Measurements from ENCODE around the gene LARP7.
A peak's percentile ranks its signal among the peaks of the same experiment; 100 is the strongest.

LARP7 gene

GRCh38 chr4:112674376-112674775 lies 37.4 kb downstream of the LARP7 start:
- TF ChIP-seq GATA1 (IDR thresholded peaks at IDR 0.05; ENCODE audit: low read depth, low read length) (no peak), POLR2A (IDR thresholded peaks at IDR 0.05; ENCODE audit: low read length) (no peak)

DNA sequence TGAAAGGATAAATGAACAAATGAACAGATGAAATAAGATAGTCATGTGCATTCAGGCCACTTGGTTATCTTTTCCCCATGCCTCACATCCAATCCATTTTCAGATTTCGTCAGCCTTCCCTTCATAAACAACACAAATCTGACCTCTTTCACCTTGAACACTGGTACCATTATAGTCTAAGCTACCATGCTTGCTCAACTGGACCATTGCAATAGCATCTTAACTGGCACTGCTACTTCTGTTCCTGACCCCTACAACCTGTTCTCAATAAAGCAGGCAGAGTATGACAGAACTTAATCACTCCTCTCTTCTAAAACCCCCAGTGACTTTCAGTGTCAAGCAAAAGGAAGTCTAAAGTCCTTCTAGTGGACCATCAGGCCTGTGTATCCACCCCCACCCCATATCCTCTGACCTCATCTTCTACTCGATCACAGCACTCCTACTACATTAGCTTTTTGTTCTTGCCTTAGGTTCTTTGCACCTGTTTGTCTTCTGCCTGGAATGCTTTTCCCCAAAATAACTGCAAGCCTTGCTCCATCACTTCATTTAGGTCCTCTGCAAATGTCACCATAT lies 40.7 kb downstream of the LARP7 start:
- peak in 1 of 2 experiments; percentile 30 for DNase-seq
- TF ChIP-seq GATA1 (IDR thresholded peaks at IDR 0.05; ENCODE audit: low read depth, low read length) = no peak
- TF ChIP-seq POLR2A (IDR thresholded peaks at IDR 0.05; ENCODE audit: low read length) = no peak

More at GRCh38 chr4:112674376-112674775, 37.4 kb downstream of the LARP7 start:
- no peak for DNase-seq

DNA sequence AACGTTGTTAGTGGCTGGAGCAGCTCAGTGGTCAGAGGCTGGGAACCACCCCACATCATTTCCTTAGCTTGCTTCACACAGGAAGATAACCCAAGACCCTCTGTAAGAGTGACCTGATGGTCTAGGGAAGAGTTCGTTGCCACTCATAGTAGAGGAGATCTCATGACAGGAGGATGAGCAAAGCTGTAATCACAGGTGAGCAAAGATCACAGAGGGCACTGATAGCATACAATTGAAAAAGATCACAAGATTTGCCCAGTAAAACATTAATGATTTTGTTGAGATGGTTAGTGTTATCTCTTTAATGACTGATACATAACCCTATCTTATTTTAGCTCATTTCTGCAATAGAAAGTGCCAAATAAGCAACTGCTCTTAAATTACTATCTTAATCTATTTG lies 44.1 kb downstream of the LARP7 start:
- TF ChIP-seq GATA1 (IDR thresholded peaks at IDR 0.05; ENCODE audit: low read depth, low read length) = no peak
- no peak for TF ChIP-seq POLR2A (IDR thresholded peaks at IDR 0.05; ENCODE audit: low read length)
- DNase-seq = no peak

DNA sequence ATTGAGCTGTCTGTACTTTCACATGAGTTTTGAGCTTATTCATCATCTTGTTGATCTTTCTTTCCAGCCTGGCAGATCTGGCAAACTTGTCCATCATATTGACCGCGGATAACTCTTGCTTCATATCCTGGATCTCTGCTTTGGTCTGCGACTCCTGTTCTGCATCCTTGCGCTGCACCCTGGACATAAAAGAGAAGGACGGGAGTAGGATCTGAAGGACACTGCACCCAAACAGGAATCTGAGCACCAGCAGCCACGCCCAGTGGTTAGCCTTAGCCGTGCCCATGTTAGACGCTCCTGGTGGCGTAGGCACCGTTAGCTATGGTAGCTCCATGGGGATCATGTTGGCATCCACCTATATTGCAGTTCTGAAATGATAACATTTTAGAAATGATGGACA lies 56.6 kb downstream of the LARP7 start:
- TF ChIP-seq GATA1 (IDR thresholded peaks at IDR 0.05; ENCODE audit: low read depth, low read length) (no peak), POLR2A (IDR thresholded peaks at IDR 0.05; ENCODE audit: low read length) (no peak)
- DNase-seq = no peak

DNA sequence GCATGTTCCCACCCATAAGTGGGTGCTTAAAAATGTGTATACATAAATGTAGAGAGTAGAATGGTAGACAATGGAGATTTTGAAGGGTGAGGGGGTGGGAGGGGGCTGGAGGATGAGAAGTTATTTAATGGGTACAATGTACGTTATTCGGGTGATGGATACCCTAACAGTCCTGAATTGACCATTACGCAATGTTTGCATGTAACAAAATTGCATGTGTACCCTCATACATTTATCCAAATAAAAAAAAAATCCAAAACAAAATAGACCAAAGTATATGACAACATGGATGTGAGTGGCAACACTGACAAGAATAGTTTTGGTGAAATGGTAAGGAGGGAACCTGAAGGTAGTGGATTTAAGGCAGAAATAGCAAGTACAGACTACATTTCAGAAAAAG lies 63.7 kb downstream of the LARP7 start:
- DNase-seq = no peak
- TF ChIP-seq POLR2A (IDR thresholded peaks at IDR 0.05; ENCODE audit: low read length) = no peak

- TF ChIP-seq POLR2A (IDR thresholded peaks at IDR 0.05; ENCODE audit: low read length) = no peak
- no peak for TF ChIP-seq GATA1 (IDR thresholded peaks at IDR 0.05; ENCODE audit: low read depth, low read length)
- no peak for DNase-seq
Observed at GRCh38 chr4:112702892-112703291, 65.9 kb downstream of the LARP7 start.

DNA sequence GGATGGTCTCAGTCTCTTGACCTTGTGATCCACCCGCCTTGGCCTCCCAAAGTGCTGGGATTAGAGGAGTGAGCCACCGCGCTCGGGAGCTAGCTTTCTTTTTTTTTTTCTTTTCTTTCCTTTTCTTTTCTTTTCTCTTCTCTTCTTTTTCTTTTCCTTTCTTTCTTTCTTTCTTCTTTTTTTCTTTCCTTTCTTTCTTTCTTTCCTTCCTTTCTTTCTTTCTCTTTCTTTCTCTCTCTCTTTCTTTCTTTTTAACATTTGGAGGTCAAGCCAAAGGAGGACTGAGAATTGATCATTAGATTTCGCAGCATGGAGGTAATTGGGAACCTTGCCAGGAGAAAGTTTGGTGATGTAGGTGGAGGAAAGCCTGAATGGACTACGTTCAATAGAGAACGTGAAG lies 67.4 kb downstream of the LARP7 start:
- TF ChIP-seq POLR2A (IDR thresholded peaks at IDR 0.05; ENCODE audit: low read length) (no peak), GATA1 (IDR thresholded peaks at IDR 0.05; ENCODE audit: low read depth, low read length) (no peak)
- DNase-seq = no peak

GRCh38 chr4:112704991-112705845 lies 68.3 kb downstream of the LARP7 start:
- TF ChIP-seq POLR2A (IDR thresholded peaks at IDR 0.05; ENCODE audit: low read length) (no peak), GATA1 (IDR thresholded peaks at IDR 0.05; ENCODE audit: low read depth, low read length) (no peak)
- peak; percentile 3 to 5 for DNase-seq

DNA sequence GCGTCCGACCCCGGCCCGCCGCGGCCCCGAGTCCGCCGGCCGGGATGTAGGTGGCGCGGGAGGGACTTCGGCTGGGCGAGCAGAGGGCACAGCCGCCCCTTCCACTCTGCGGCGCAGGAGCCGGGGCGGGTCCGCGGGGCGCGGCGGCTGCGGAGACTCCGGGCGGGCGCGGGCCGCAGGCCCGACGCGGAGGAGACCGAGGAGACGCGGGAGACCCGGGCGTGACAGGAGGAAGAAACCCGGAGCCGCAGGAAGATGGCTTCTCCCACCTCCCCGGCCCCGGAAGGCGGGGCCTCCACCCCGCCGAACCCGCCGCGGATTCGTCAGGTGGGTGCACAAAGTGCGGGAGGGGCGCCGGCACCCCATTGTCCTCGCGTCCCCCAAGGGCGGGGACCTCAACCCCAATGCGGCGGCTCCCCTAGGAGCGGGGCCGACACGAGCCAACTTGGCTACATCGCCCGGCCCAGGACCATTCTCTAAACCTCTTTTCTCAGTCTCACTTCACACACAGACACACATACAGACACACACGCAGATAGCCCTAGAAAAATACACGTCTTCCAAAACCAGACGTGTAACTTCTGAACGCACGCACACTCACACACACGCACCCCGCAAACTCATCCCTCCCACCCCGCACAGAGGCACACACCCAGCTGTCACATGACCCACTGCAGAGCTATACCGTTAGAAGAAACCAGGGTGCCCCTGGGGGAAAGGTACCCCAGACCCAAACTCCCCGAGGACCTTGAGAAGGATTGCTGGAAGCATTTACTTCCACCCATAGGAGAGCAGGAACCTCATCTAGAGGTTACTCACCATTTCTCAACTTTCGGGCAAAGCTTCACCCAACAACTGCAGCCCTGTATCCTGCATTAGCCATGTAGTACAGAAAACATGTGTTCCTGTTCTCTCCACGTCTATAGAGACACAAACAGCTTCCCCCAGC lies 69.2 kb downstream of the LARP7 start:
- peak; percentile 7 to 8 for DNase-seq

DNA sequence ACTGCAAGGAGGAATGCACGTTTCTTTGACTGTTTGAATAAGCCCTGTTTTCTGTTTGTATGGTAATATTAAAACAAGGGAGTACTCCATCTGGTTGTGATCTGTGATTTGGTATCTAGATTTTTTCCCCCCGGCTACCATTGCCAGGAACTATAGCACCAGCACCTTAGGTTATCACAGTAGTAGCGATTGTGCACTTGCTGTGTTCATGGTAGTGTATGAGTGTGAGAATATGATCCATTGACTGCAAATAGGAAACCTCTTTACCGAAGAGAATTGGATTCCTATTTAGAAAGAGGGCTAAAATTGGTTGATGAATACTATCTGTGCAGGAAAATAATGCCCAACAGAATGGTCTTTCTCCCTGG lies 69.9 kb downstream of the LARP7 start:
- TF ChIP-seq GATA1 (IDR thresholded peaks at IDR 0.05; ENCODE audit: low read depth, low read length) = no peak
- TF ChIP-seq POLR2A (IDR thresholded peaks at IDR 0.05; ENCODE audit: low read length) = no peak
- no peak for DNase-seq

Measured in erythroblast (primary cell).